ENCODE results near the gene NAALADL1. TPM values are rescaled to one million over a fixed set of nuclear protein-coding genes. Genes with fewer than 3 reads are reported as not detected.

The NAALADL1 gene
- total and polyA plus RNA-seq, 9 of the 15 experiments (the other 6 are each of a cell fraction or from before 2014, with no cell fraction given), result 0.06 to 0.72 (median 0.22) TPM; not detected in 4

DNA sequence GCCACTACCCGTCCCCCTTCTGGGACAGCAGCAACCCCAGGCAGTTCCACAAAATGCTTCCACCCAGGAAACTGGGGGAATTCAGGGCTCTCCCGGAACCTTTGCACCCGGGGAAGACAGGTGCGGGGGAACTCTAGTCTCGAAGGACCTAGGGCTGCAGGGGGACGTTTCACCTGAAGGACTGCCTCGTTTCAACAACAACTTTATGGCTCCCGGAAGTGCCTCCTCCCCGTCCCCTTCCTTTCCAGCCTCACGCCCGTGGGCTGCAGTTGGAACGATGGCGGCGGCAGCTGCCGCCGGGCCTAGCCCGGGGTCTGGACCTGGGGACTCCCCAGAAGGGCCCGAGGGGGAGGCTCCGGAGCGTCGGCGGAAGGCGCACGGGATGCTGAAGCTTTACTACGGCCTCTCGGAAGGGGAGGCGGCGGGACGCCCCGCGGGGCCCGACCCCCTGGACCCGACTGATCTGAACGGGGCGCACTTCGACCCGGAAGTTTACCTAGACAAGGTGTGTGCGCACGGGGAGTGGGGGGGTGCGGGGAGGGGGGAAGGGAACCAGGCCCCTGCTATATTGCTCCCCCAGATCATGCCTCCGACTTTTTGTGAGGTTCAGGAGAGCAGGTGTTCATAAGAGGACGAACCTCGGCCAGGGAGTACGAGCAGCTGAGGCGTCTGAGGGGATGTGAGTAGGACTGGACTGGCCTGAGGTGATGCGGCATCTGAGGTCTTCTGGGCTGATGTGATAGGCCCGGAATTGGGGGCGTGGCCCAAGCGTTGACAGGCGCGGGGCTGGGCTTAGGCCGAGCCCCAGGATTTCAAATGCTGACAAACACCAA lies 37.8 kb upstream of the NAALADL1 start, which contains the start of gene VPS51 (continued):
- no peak for TF ChIP-seq PTTG1 (tag; IDR thresholded peaks at IDR 0.05; ENCODE audit: low read depth)
- TF ChIP-seq PPARD (CRISPR knock-in tag; IDR thresholded peaks at IDR 0.05), result no peak
- no peak for TF ChIP-seq ZNF3 (CRISPR knock-in tag; IDR thresholded peaks at IDR 0.05)
- TF ChIP-seq ZBTB12 (CRISPR knock-in tag; IDR thresholded peaks at IDR 0.05), result peak; percentile 49; the same call in 1 of the 2 replicates
- peak; percentile 58; the same call in 1 of the 2 replicates for TF ChIP-seq ZNF76 (CRISPR knock-in tag; IDR thresholded peaks at IDR 0.05; ENCODE audit: borderline replicate concordance)
- no peak for TF ChIP-seq MCM7 (IDR thresholded peaks at IDR 0.05)
- TF ChIP-seq EP300 (IDR thresholded peaks at IDR 0.05; ENCODE audit: low read length), result peak; percentile 70
- TF ChIP-seq ZNF668 (CRISPR knock-in tag; IDR thresholded peaks at IDR 0.05), result no peak
- no peak for TF ChIP-seq ILF3 (IDR thresholded peaks at IDR 0.05; ENCODE audit: borderline replicate concordance)
- no peak for TF ChIP-seq POLR3G (IDR thresholded peaks at IDR 0.05; ENCODE audit: extremely low read depth, insufficient read length, insufficient replicate concordance)
- no peak for TF ChIP-seq HNRNPL (IDR thresholded peaks at IDR 0.05; ENCODE audit: low read depth, low read length)
- no peak for TF ChIP-seq SRSF3 (IDR thresholded peaks at IDR 0.05; ENCODE audit: insufficient read depth, low read length)
- TF ChIP-seq MAFK (IDR thresholded peaks at IDR 0.05; ENCODE audit: low read length), result peak; percentile 59
- TF ChIP-seq FOS (IDR thresholded peaks at IDR 0.05; ENCODE audit: extremely low read depth, insufficient read length), result no peak
- no peak for TF ChIP-seq HMG20A (CRISPR knock-in tag; conservative IDR thresholded peaks at IDR 0.05)
- TF ChIP-seq PHTF2 (CRISPR knock-in tag; IDR thresholded peaks at IDR 0.05), result no peak
- TF ChIP-seq, protein P1, sequence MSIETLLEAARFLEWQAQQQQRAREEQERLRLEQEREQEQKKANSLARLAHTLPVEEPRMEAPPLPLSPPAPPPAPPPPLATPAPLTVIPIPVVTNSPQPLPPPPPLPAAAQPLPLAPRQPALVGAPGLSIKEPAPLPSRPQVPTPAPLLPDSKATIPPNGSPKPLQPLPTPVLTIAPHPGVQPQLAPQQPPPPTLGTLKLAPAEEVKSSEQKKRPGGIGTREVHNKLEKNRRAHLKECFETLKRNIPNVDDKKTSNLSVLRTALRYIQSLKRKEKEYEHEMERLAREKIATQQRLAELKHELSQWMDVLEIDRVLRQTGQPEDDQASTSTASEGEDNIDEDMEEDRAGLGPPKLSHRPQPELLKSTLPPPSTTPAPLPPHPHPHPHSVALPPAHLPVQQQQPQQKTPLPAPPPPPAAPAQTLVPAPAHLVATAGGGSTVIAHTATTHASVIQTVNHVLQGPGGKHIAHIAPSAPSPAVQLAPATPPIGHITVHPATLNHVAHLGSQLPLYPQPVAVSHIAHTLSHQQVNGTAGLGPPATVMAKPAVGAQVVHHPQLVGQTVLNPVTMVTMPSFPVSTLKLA (conservative IDR thresholded peaks at IDR 0.05), result peak; percentile 81 to 88
- TF ChIP-seq KHSRP (IDR thresholded peaks at IDR 0.05), result no peak
- TF ChIP-seq CHCHD3 (CRISPR knock-in tag; IDR thresholded peaks at IDR 0.05), result 0 out of 2 replicates have a peak, but pooled peaks have one; percentile 65
- no peak for TF ChIP-seq ARHGAP35 (IDR thresholded peaks at IDR 0.05; ENCODE audit: partially characterized antibody)
- TF ChIP-seq RBM22 (IDR thresholded peaks at IDR 0.05; ENCODE audit: low read depth, low read length, poor library complexity, severe bottlenecking), result peak; percentile 74
- no peak for TF ChIP-seq ZNF324 (CRISPR knock-in tag; IDR thresholded peaks at IDR 0.05)
- TF ChIP-seq DPF2 (IDR thresholded peaks at IDR 0.05), result no peak

Data from K562 (cell line).